M059J (cell line): Measurements from ENCODE around the gene LRBA. TPM values are rescaled to one million over a fixed set of nuclear protein-coding genes. Genes with fewer than 3 reads are reported as not detected.

Source experiments
- DNase-seq: peaks from one replicate; pipeline ENCODE4 v3.0.0-alpha.2; 2012; ENCODE audit warnings: low read depth
- total RNA-seq: library from RNA; depleted of rRNA; stranded (reverse); fragments of >200 nt; shearing (Covaris generic); gene quantifications from 2 replicates; pipeline ENCODE4 v1.2.3, GENCODE V29; 2014

The LRBA gene
- total RNA-seq, 1 experiment from 2014 or later, result 28.9 TPM

DNA sequence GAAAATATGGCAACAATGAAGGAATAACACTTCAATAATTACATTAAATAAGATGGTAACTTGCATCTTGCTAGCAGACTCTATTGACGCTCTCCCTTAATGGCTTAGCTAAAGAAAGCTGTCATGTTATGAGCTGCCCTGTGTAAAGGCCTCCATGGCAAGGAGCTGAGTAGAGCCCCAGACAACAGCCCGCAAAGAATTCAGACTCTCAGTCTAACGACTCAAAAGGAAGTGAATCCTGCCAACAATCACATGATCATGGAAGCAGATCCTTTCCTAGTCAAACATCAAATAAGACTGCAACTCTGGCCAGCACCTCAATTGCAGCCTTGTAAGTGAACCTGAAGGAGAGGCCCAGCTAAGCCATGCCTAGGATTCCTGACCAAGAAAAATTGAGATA, 275.5 kb downstream of the LRBA start:
- DNase-seq, result no peak

- no peak for DNase-seq
Observed at GRCh38 chr4:150725957-150726523, 289.0 kb downstream of the LRBA start.

- DNase-seq, result no peak
Observed at GRCh38 chr4:150723727-150724411, 291.2 kb downstream of the LRBA start.

DNA sequence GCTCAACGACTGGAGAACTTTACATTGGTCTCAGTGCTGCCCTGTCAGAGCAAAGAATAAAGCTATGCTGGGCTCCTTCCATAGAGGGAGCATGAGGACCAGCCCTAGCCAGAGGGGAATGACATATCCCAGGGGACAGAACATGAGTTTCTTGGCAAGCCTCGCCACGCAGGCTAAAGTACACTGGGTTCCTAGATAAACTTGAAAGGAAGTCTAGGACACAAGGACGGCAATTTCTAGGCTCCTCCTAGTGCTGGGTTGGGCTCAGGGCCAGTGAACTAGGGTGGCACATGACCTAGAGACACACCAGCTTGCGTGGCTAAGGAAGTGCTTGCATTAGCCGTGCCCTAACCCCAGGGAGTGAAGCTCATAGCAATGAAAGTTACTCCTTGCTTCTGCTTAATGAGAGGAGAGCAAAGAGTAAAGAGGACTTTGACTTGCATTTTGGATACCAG, 292.1 kb downstream of the LRBA start:
- DNase-seq, result no peak

DNA sequence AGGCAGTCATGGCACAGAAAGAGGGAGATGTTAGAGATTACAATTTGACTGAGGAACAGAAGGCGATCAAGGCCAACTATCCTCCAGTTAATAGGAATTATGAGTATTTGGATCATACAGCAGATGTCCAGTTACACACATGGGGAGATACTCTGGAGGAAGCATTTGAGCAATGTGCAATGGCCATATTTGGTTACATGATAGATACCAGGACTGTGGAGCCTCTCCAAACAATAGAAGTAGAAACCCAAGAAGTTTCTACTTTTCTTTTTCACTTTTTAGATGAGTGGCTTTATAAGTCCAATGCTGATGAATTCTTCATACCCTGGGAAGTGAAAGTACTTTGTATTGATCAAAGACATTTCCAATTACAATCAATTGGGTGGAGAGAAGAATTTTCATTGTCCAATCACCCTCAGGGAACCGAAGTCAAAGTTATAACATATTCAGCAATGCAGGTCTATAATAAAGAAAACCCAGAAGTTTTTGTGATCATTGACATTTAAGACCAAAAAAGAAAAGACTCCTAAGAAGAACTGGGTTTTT, 294.0 kb downstream of the LRBA start:
- DNase-seq, result no peak

DNA sequence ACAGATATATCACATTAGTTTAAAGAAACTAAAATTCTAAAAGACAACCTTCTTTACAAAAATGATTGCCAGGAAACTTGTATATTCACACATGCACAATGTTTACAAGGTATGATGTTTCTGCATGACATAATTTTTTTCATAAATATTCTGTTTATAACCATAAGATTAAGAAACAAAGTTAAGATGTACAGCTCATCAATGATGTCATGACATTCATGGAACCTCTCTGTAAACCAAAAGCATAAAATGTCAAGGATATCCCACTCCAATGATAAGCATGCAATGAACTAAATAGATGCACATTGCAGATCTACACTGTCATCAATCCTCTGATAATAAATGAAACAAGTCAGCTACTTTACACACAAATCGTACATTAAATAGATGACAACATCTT, 297.1 kb downstream of the LRBA start:
- DNase-seq, result no peak

DNA sequence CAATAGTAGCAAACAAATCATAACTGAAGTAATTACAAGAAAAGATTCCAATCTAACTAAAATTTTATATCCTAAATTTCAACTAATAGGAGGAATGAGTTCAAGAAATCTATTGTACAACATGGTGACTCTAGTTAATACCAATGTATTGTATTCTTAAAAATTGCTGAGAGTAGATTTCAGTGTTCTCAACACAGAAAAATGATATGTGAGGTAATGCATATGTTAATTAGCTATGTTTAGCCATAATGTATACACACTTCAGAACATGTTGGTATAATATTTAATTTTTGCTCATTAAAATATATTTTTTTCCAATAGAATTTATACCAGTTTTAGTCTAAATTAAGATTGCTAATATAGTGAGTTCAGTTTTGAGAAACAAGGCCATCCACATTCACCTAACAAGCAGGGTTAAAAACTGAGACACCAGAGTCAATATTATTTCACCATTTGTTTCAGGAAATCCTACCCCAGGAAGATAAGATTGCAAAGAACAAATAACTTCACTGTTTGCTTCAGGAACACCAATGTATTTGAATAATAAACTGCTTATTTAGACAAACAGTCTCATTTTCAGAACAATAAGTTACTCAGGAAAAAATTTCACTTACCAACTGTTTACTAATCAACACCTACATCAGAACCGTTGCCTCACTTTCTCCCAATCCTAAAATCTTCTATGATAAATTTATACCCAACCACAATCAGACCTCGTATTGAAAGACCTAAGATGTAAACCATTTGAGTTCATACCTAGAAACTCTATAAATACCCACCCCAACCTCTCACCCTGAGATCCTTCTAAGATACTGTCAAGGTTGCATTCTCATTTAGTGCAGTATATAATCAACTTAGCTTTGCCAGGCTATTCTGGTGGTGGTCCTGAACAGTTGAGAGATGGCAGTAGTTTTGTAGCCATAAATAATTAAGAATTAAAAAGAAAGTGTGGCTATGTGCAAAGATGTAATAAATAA, 300.3 kb downstream of the LRBA start:
- DNase-seq, result no peak

GRCh38 chr4:150713251-150713650, 301.8 kb downstream of the LRBA start:
- DNase-seq, result no peak

GRCh38 chr4:150710770-150711375, 304.2 kb downstream of the LRBA start:
- no peak for DNase-seq

GRCh38 chr4:150708004-150708403, 307.1 kb downstream of the LRBA start:
- DNase-seq, result no peak

DNA sequence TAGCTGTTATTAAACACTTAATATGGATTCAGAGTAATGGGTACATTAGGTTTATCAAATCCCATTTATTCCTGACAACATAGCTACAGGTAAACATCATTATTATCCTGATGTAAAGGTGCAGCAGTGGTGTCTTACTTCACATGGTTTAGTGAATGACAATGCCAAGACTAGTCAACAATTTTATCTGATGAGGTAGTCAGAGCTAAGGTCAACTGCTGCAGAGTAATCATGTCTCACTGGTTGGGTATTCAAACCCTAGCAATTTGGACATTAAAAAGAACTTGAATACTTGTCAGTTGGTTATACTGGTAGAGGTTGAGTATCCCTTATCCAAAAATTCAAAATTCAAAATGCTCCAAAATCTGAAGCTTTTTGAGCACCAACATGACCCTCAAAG, 315.5 kb downstream of the LRBA start:
- peak; percentile 2 for DNase-seq

GRCh38 chr4:150695162-150695561, 319.9 kb downstream of the LRBA start:
- DNase-seq, result no peak

GRCh38 chr4:150694438-150694837, 320.6 kb downstream of the LRBA start:
- no peak for DNase-seq

DNA sequence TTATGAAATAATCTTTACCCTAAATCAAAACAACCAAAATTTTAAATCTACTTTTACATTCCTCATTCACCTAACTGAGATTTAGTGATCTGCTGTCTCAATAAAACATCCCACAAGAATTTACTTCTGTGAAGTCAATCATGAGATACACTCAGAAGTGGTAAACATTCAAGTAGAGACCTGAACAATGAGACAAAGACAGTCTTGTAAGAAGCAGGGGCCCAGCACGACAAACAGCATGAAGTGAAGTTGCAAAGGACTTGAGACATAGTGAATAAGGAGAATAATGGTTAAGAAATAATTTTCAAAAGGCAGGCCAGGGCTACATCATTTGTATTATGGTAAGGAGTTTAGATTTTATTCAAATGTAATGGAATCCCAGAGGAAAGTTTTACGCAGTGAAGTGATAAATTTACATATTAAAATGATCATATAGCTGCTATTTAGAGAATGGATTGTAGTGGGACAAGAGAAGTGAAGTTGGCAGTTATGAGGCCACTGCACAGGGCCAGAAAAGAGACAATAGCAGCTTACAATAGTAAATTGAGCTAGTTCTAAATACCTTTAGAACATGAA, 331.2 kb downstream of the LRBA start:
- DNase-seq, result no peak

GRCh38 chr4:150682126-150682525, 333.0 kb downstream of the LRBA start:
- DNase-seq, result no peak

DNA sequence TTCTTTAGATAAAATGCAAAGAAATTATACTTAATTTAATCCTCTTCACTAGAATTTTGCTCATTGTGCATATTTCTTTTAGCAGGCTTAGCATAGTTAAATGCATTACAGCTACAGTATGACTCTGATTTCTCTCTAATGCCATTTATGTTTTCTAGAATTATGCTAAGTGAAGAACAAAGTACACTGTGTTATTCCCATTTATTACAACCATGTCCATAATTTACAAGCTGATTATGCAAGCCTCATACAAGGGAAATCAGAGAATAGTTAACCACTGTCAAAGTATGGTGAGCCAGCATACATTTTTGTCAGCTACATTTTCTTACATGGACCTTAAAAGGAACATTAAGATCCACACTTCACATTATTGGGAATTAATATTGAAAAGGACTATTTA, 334.0 kb downstream of the LRBA start:
- no peak for DNase-seq

DNA sequence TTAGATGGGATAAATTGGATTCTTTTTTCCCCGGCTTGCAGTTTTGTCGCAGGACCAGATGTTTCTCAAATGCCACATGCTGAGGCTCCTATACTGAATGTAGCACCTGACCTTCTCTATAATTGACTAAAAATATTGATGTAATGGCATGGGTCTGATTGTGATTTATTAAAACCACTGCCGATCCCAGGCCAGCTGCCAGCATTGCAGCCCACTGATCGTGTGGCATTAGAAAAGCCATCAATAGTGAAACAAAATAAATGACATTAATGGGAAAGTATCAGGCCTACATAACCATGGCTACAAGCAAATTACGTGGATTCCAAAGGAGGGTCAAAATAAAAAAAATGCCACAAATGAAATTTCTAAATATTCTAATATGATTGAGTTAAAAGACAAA, 334.4 kb downstream of the LRBA start:
- DNase-seq, result no peak

GRCh38 chr4:150679765-150680343, 335.2 kb downstream of the LRBA start:
- peak; percentile 42 for DNase-seq

DNA sequence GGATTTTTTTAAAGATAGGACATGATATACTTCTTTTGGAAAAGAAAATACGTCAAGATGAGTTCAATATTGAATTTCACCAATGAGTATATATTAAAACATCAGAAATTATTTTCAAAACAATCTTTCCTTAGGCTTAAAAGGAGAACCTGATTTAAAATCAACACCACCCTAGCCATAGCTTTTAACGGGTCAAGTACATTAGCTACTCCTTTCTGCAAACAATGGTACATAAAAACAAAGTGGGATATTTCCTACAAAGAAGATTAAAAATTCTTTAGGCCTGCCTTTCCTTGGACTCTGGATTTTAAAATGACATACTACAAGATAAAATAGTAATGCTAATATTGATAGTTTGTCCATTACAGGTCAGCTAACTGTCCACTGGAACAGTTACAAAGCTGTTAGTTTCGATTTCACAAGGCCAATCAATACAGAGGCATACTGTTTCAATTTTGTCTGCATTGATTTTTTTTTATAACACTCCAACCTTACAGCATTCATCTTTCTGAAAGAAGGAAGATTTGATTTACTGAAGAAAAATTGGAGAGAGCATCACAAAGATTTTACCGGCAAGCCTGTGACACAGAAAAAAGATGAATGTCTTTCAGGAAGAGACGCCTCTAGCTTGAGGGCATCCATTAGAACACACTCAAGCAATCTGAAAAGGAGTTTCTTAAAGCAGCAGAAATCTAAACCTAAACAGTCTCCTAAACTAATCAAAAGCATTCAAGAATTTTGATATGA, 335.9 kb downstream of the LRBA start:
- no peak for DNase-seq

DNA sequence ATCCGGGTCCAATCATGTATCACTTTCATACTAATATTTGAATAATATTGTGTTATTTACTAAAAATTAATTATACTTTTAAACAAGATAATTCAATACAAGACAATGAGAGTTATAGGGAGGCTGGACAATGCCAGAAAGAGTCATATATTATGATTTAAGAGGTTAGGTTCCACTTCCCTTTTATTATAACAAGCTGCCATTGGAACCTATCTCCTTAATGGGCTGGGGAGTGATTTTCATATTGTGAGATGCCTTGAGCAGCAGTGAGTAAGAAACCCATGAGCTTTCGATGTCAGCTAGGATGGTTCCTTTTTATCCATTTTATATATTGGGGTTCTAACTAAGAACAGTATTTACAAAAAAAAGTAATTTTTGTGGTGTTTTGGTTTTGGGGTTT, 341.3 kb downstream of the LRBA start:
- DNase-seq, result no peak
